Activated CD4-positive, CD25-positive, alpha-beta regulatory T cell treated with anti-CD3 and anti-CD28 coated beads, Interleukin-2, amount 50 U/mL, for 24 hours (primary cell): ENCODE measurements around the gene HIVEP1.
"Not testable (repeated sequence)": the region's sequence is repeated elsewhere in the genome, so short reads cannot be mapped to it uniquely, and the experiment has no call there.

ENCODE experiments used
- ATAC-seq, 2 donors: fragments of 150-1000 bp; cut with Tn5 transposase; one replicate each; pipeline ENCODE4 v1.10.0; 2021; ENCODE audit warnings: mild to moderate bottlenecking in 1 of 2, moderate library complexity in 1 of 2

Gene HIVEP1

DNA sequence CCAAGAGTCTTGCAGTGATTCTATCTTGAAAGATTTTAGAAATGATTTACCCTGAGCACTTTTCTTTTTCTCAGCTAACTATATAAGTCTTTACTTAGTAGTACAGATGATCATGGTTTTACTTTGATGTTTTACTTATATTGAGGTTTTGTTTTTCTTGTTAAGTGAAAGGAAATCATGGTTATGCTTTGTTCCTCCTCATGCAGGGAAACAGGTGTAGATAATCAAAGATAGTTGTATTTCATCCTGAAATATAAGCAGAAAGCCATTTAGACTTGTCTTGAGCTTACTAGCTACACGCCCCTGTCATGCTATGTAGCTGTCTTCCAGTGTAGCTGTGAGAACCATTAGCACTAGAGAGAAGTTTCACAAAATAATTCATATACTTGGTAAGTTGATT lies 113.9 kb downstream of the HIVEP1 start:
- ATAC-seq, result no peak

DNA sequence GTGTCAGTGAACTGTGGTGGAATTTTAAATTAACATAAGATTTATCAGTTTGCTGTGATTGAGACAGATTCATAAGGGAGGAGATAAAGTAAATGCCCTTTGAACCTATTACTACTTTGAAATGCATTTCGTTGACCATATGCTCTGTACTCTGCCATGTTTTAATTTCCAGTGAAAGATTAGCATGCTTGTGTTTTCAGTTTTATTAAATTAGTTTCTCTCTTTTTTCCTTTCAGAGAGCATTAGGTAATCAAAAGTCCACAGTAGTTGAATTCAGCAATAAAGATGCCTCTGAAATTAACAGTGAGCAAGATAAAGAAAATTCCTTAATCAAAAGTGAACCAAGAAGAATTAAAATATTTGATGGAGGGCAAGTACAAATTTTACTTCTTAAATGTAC lies 117.4 kb downstream of the HIVEP1 start:
- no peak for ATAC-seq

DNA sequence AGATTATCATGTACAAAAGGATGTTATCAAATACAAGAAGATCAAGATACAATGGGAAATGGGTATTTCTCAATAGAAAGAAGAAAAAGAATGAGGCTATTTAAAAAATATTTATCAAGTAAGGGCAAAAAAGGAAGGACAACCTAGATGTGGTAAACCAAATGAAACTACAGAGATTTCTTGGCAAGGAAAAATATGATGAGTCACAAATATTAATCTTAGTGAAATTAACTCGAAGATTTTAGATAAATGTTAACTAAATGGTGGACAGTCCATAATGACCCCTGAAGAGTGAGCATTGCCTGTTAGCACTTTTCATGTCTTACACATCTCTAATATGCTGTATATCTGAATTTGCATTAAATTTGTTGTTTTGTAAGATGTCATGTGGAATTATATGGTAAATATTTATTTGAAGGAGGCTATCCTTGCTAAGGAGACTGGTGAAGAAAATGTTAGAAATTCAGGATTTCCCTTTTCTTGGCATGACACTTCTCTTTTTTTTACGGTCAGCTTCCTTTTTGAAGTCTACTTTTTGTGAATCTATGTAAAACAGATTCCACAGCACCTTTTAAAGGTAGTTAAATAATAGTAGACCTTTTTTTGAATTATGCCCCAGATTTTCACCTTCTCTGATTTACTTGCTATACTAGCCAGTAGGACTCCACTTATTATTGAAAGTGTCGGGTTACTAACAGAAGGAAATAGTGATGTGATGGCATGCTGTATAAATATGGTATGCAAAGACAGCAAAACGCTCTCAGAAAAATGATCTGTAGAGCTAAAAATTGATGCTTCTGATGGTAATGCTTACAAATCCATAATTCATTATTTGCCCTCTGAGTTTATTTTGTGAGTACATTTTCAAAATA lies 120.5 kb downstream of the HIVEP1 start:
- ATAC-seq, result no peak

DNA sequence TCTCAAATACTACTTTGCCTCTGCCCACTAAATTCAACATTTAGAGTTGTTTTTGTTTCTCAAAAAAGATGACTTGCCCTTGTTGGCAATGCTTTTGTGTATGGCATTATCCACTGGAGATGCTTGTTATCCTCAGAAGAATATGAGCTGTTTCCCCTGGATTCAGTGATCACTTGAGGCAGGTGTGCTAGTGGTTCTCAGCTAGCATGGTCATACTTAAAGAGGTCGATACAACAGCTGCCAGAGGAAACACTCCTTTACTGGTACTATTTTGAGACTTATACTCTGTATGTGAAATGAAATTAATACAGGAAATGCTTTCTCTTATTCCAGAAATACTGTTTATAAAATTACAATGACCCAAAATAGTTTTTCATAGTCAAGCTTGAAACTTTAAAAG lies 122.5 kb downstream of the HIVEP1 start:
- no peak for ATAC-seq

DNA sequence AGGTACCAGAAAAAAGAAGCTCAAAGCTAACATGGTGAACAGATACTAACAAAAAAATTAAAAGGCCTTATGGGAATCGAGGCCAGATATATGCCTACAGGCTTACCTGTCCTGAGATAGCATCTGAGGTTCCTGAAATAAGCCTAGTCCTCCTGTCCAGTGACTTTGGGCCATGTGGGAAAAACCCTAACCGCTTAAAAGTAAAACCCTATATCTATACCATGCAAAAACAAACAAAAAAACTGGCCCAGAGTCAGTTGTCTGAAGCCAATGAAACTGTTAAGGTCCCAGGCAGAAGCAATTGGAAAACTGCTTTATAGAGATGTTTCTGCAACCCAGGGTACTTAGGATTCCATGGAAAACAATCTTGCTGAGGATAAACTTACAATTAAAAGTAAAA lies 122.9 kb downstream of the HIVEP1 start:
- ATAC-seq, result no peak

DNA sequence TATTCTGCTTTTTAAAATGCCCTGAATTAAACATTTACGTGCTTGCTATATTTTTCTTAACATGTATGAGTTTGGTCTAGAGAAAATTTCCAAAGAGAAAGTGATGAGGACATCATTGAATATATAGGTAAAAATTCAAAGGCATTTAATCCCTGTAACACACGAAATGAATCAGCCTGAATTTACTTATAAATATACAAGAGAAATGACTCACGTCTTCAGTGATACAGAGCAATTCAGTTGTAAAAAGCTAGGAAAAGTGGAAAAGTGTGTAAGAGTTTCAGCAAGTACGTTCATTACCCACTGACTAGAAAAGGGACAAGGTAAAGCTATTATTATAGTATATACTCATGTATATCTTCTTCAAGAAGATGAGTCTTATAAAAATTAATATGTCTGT lies 124.8 kb downstream of the HIVEP1 start:
- ATAC-seq, result no peak

DNA sequence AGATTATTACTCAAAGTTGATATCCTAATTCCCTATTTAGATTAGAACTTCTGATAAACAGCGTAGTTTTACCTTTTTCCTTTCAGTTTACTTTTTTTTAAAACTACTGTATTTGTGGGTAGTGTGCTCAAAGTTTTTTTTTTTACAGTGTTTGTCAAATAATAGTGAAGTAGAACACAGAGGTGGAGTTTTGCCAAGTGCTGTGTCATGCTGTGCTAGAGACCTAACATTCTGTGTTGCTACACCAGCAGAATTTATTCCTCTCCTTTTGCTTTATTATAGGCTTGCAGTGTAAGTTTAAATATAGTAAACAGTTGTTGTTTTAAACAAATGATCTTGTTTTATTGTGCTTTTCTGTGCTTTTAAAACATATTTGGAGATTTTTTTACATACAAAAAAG lies 125.4 kb downstream of the HIVEP1 start:
- ATAC-seq, result no peak

DNA sequence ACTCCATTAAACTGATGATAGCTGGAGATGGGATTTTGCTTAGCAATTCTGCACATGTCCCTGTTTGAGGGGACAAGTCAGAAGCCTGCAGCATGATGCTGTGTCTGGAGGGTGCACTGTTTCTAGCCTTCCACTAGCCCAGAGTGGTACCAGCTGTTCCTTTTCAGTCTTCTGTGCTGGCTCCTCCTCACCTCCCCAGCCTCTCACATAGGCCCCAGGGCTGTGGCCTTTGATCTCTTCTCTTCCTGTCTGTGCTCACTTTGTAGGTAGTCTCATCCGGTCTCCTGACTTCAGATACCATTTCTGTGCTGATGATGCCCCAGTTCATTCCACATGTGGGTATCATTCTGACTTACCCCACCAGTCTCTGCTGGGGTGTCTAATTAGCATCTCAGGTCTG lies 126.3 kb downstream of the HIVEP1 start:
- peak; percentile 87 to 89 for ATAC-seq

DNA sequence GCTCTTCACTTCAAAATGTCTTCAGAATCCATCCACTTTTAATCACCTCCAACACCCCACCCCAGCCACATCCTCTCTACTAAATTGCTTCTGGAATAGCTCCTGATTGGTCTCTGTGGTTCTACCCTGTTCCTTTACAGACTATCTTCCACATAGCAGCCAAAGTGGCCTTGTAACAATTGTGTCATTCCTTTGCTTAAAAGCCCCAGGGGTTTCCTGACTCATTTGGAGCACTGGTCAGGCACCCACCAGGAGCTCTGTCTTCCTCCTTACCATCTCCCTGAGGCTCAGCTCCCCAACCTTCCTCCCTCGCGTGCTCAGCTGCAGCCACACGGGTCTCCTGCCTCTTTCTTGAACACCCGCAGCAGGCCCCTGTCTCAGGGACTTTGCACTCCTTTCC lies 126.8 kb downstream of the HIVEP1 start:
- no peak for ATAC-seq

DNA sequence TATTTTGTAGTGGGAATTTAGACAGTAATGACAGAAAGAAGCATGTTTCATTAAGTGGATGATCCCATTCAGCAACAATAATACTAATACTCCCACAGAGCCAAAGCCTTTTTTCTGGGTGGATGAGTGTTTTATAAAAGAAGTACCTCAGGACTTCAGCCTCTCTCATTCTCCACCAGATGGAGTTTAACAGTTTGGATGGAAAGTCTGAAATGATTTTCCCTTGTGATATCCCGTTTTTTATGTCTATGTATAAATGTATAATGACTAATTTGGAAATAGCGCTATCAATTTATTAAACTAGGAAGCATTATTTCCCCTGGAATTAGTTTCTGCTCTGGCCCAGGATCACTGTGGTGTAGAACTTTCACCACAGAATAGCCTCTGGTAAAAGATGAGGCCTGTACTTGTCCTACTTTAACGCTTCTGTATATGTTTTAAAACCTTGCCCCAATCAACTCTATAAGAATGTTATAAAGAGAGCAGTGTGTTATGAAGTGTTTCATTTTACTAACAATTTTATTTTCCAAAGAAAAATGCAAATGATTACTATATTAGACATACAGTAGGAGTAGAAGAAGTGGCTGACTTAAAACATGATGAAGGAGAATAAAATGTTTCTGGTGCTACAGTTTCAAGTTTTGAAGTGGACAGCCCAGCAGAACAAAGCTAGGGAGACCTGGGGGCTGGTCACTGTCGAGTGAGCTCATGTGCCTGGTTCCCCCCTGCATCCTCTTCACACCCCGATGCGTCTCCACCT lies 135.6 kb downstream of the HIVEP1 start:
- ATAC-seq, result no peak

DNA sequence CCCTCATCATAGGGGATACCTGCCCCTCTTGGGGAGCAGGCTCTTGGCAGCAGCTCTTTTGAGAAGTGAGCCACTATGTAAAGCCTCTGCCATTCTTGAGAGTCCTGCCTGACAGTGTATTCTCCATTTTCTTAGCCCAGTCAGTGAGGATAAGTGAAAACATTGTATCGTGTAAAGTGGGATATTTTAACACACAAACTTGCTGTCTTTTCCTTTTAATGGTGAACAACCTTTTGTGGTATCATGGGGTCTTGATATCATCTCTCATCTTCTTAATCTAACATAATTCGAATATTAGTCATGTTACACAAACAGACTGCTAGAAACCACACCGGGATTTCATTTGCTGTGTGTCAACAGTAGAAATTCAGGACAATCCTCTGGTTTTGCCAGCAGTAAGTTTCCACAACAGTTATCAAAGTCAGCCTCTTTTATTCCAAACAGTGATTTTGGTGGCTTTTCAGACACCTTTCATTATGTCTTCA lies 136.2 kb downstream of the HIVEP1 start:
- ATAC-seq, result no peak

DNA sequence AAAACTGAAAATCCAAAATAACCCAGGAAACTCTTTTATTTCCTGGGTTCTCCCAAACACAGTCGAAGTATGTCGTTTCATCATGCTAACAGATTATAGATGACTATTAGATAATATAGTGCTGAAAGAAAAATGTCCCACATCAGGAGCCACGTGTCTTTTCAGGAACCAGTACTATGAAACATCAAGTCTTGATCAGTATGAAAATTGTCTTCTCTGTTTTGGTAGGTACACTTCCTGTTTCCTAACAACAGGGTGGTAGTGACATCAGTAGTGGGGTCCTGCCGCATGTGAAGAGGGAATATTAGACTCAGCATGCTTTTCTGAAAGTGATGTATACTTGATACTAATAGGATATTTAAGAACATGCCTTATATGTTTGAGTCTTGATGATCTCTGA lies 136.7 kb downstream of the HIVEP1 start:
- ATAC-seq, result no peak

DNA sequence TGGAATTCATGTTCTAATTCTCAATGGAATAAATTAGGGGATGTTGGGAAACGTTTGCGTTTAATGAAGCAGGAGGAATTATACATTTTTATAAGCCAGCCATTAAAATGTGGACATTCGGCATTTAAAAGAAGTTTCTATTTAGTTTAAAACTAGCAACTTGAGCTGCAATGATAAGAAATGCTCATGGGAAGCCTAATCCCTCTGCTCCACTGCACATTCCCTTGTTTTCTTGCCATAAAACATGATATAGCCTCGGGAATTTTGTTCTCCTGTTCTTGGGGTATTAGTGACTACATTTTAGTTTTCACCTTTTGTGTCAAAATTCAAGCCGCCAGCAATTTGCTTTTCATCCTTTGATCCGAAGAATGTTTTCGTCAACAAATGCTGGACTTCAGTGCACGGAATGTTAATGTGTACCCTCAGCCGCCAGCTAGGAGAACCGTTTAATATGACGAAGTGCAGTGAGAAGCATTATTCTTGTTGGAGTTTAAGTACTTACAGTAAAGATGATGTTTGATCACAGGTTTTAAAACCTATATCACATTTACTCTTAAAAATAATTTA lies 137.9 kb downstream of the HIVEP1 start:
- ATAC-seq, result no peak

DNA sequence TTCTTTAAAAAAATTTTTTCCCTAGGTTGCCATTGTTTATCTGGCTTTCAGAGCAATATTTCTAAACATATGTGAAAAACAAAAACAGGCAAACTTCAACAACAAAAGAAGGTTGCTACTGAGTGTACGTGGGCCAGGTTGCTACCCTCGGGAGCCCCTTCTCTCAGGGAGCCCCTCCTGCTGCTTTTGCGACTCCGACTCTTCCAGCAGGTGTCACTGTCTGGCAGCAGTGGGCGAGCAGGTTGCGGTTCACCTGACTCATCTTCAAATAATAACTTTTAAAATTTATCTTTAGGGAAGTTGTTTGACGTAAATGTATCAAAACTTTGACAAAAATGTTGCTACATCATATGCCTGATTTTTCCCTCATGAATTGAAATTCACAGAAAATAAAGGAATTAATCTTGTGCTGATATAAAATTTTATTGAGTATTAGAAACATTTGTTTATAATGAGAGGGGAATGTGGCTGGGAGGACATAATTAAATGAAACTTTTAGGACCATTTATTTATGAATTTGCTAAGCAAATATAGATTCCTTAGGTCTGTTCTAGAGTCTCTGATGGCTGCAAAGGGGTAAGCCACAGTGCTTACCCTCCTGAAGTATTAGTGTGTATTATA lies 138.8 kb downstream of the HIVEP1 start:
- no peak for ATAC-seq

DNA sequence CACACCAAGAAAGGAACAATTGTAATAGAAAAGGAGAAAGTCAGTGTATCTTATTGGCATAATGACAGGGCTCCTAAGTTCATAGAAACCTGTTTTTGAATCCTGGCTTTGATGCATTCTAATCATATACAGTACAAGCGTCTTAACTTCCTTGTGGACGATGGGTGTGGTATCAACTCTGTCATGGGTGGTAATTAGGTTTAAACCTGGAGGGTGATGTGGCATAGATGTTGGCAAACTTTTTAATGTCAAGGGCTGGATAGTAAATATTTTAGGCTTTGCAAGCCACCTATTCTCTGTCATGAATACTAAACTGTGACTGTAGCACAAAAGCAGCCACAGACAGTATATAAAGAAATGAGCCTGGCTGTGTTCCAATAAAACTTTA lies 139.3 kb downstream of the HIVEP1 start:
- no peak for ATAC-seq

DNA sequence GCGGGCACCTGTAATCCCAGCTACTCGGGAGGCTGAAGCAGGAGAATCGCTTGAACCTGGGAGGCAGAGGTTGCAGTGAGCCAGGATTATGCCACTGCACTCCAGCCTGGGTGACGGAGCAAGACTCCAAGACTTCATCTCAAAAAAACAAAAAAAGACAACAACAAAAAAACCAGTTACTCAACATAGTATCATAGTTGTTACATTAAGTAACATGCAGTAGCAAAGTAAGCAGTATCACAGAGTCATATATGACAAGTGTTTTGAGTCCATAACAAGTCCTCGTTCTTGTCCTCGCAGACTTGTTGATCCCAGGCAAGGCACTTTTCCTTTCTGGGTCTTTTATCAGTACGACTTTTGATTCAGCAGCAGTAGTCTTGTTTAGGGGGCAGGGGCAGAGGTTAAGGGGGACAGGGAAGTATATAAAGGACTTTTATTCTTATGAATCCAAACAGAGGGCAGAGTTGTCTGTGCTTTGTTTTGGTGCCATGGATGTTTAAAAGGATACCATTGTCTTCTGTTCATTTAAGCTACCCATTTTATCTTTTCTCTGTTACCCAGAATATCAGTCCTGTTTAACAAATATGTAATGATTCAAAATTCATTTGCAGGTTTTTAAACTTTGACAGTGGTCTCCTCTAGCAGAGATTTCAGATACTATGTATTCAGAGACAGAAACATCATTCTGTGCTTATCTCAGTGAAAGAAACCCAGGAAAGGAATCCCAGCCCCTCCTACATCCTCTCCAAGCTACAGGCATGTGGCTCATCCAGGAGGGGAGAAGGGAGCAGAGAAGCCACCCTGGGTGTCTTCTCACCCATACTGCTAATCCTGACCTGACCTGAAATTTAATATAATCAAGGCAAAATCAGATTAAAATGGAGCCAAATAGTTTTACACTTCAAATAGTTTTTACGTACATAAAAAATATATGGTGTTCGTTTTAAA lies 140.2 kb downstream of the HIVEP1 start:
- ATAC-seq, result no peak

DNA sequence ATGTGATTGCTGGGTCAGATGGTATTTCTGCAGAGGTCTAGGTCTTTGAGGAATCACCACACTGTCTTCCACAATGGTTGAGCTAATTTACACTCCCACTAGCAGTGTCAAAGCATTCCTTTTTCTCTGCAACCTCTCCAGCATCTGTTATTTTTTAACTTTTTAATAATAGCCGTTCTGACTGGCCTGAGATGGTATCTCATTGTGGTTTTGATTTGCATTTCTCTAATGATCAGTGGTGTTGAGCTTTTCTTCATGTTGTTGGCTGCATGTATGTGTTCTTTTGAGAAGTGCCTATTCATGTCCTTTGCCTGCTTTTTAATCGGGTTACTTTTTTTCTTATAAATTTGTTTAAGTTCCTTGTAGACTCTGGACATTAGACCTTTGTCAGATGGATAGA lies 143.7 kb downstream of the HIVEP1 start:
- not testable (repeated sequence) for ATAC-seq

DNA sequence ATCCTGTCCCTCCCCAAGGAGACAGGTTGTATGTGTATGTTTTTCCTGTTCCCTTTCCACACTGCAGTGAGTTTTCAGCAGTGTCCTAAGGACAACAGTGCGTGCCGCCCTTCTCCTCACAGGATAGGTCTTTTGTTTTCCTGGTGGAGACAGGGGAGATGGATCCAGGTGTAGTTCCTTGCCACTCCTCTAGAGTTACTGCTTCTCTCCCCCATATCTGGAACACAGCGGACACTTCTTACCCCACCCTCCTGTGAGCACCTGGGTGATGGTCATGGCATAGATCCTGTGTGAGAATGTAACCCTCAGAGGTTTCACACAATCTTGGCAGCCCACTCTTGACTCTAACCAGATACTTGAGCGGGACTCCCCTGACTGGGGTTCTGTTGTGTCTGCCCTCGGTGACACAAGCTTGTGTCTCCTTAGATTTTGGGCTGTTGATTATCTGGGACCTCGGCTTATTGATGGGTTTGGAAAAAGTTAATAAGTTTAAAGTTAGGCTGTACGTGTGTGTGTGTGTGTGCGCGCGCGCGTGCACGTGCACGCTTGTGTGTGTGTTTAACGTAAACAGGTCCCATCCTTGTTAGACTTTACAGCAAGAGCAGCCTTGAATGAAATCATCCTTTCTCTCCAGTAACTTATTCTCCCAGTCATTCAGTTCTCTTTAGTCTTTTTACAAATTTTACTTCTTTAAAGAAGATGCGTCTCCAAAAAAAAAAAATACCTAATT lies 146.7 kb downstream of the HIVEP1 start:
- ATAC-seq, result no peak

DNA sequence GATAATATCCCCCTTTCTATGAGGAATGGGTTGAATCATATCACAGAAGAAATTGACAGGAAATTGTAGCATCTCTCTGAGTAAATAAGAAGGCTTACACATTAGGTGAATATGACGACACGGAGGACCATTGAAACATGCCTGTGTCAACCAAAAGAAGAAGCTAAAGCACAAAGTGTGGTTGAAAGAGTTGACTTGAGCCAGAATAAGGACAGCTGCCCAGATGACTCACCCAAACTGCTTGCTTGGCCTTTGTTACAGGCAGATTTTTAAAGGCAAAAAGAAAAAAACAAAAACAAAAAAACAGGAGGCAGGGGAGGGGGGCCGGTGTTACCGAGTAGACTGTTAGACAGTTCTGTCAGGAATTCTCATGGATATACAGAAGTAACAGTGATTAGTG lies 148.2 kb downstream of the HIVEP1 start:
- peak in 1 of 2 donors; percentile 27 for ATAC-seq

DNA sequence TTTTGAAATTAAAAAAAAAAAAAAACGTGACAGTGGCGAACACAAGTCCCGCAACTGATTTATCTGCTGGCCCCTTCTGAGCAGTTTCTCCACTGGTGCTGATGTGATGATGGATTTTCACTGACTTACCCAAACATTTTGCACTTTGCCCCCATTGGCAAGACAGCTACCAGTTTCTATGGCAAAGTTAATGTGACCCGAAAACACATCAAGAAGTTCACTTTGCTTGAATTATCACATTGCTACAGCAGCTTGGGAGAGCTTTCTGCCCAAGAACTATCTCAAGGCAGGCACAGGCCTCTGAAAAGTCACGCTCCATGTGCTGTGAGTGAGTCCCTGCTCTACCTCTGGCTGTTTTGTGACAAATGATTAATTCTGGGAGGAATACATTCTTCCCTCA lies 150.1 kb downstream of the HIVEP1 start:
- ATAC-seq, result no peak

DNA sequence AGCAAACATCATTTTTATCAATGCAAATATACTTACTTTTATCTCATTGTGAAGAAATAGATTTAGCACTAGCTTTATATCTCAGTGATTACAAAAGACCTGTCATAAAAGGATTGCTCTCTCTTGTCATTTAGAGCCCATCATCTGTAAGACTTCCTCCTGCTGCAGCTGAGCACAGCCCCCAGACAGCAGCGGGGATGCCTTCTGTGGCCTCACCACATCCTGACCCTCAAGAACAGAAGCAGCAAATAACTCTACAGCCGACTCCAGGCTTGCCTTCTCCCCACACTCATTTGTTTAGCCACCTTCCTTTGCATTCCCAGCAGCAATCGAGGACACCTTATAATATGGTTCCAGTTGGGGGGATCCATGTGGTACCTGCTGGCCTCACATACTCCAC lies 151.0 kb downstream of the HIVEP1 start:
- ATAC-seq, result peak; percentile 53 to 78
